PC-3 (cell line): ENCODE measurements around the gene TNNC2. TPM values are rescaled to one million over a fixed set of nuclear protein-coding genes. Genes with fewer than 3 reads are reported as not detected.
"Not testable (repeated sequence)": the region's sequence is repeated elsewhere in the genome, so short reads cannot be mapped to it uniquely, and the experiment has no call there.

Experiments used
- ATAC-seq: fragments of 200-7000 bp; cut with Tn5 transposase; 2 replicates; pipeline ENCODE4 v1.9.1; 2020; ENCODE audit warnings: mild to moderate bottlenecking, moderate library complexity
- Bru-seq: library from RNA; stranded (reverse); fragments of 400-500 nt; gene quantifications from one replicate; lab custom pipeline; 2021; lab: Mats Ljungman, UMichigan
- BruChase-seq, 2 experiments: library from RNA; stranded (reverse); fragments of 400-500 nt; gene quantifications; one replicate each; lab custom pipeline; 2021; lab: Mats Ljungman, UMichigan
- BruUV-seq: library from RNA; stranded (reverse); fragments of 400-500 nt; replicated peaks from 2 replicates; lab custom pipeline; 2021; lab: Mats Ljungman, UMichigan
- CTCF ChIA-PET: fragments of 300-600 bp; sonication (Branson Sonifier 250); formaldehyde crosslinking; loops from one replicate; lab custom pipeline; 2022; ENCODE audit warnings: antibody characterized with exemption; lab: Charles Lee
- POLR2A ChIA-PET: fragments of 300-600 bp; sonication (Branson Sonifier 250); formaldehyde crosslinking; loops from one replicate; lab custom pipeline; 2022; ENCODE audit warnings: antibody characterized with exemption; ENCODE audit not compliant: unreplicated experiment; lab: Charles Lee
- DNase-seq: peaks from one replicate; pipeline ENCODE4 v3.0.0-alpha.2; 2015
- H2AFZ ChIP-seq: fragments of 300-600 bp; sonication (generic); 2 replicates; pipeline ENCODE4 v1.6.0; 2016; ENCODE audit warnings: antibody characterized with exemption, low read length
- H3F3A ChIP-seq: fragments of 300-600 bp; sonication (generic); one replicate; pipeline ENCODE4 v1.6.0; 2017; ENCODE audit warnings: antibody characterized with exemption, low read length, control low read depth, mild to moderate bottlenecking; ENCODE audit not compliant: unreplicated experiment
- H3K27ac ChIP-seq: fragments of 300-600 bp; sonication (generic); 2 replicates; pipeline ENCODE4 v1.5.1; 2016; ENCODE audit warnings: mild to moderate bottlenecking, low read length
- H3K27me3 ChIP-seq: fragments of 300-600 bp; sonication (generic); 2 replicates; pipeline ENCODE4 v1.6.1; 2016; ENCODE audit warnings: low read length, mixed read lengths
- H3K36me3 ChIP-seq: fragments of 300-600 bp; sonication (generic); 2 replicates; pipeline ENCODE4 v1.6.1; 2016; ENCODE audit warnings: low read depth, mixed run types, low read length, mixed read lengths
- H3K4me1 ChIP-seq: fragments of 300-600 bp; sonication (generic); 2 replicates; pipeline ENCODE4 v1.5.1; 2016; ENCODE audit warnings: low read length; ENCODE audit not compliant: insufficient read depth
- H3K4me2 ChIP-seq: fragments of 300-600 bp; sonication (generic); 2 replicates; pipeline ENCODE4 v1.6.0; 2016; ENCODE audit warnings: low read length
- H3K4me3 ChIP-seq: fragments of 300-600 bp; sonication (generic); 2 replicates; pipeline ENCODE4 v1.5.1; 2016; ENCODE audit warnings: mild to moderate bottlenecking, low read length, mixed read lengths
- H3K79me2 ChIP-seq: fragments of 300-600 bp; sonication (generic); 2 replicates; pipeline ENCODE4 v1.6.1; 2017; ENCODE audit warnings: low read length, mixed read lengths
- H3K9ac ChIP-seq: fragments of 300-600 bp; sonication (generic); 2 replicates; pipeline ENCODE4 v1.6.0; 2016; ENCODE audit warnings: mild to moderate bottlenecking, low read length
- H3K9me2 ChIP-seq: fragments of 300-600 bp; sonication (generic); replicated peaks from 2 replicates; pipeline ENCODE4 v1.6.1; 2016; ENCODE audit warnings: mixed run types, low read length, mixed read lengths
- H3K9me3 ChIP-seq: fragments of 300-600 bp; sonication (generic); 2 replicates; pipeline ENCODE4 v1.6.1; 2016; ENCODE audit warnings: low read length, mixed read lengths
- H4K20me1 ChIP-seq: fragments of 300-600 bp; sonication (generic); 2 replicates; pipeline ENCODE4 v1.6.1; 2016; ENCODE audit warnings: low read length, mixed read lengths
- CTCF ChIP-seq: fragments of 300-600 bp; sonication (generic); conservative IDR thresholded peaks from 2 replicates; pipeline ENCODE4 v1.5.1; 2017; ENCODE audit warnings: antibody characterized with exemption, low read depth, mild to moderate bottlenecking, low read length
- EZH2 ChIP-seq: fragments of 300-600 bp; sonication (generic); IDR thresholded peaks from one replicate; pipeline ENCODE4 v1.6.1; 2017; ENCODE audit warnings: antibody characterized with exemption, mild to moderate bottlenecking, low read length; ENCODE audit not compliant: unreplicated experiment
- EZH2phosphoT487 ChIP-seq: fragments of 300-600 bp; sonication (generic); IDR thresholded peaks from 2 replicates; pipeline ENCODE4 v1.6.1; 2018; ENCODE audit warnings: mild to moderate bottlenecking, antibody characterized with exemption, low read length, borderline replicate concordance
- intact Hi-C: fragments of 100-400 bp; cut with micrococcal nuclease; formaldehyde crosslinking; loops from 2 replicates; pipeline ENCODE4 v1.9.0; 2023
- long read RNA-seq: library from polyadenylated mRNA; unstranded; transcript quantifications from one replicate; pipeline ENCODE4 v2.0.0, GENCODE V29; 2021; ENCODE audit not compliant: unreplicated experiment
- total RNA-seq: library from RNA; depleted of rRNA; stranded (reverse); fragments of >200 nt; gene quantifications from 2 replicates; pipeline ENCODE4 v1.2.3, GENCODE V29; 2014; rRNA removed

TNNC2 gene
- not detected in 2 replicates for total RNA-seq
- Bru-seq, nascent RNA, result percentile 37 among the genes with signal in this experiment
- BruChase-seq, experiment 1, labeled RNA remaining after a 6-hour chase, result percentile 50 among the genes with signal in this experiment
- BruChase-seq, experiment 2, labeled RNA remaining after a 2-hour chase, result percentile 51 among the genes with signal in this experiment
- long read RNA-seq, partial matches to known transcripts, result 1 of 1 reads
- long read RNA-seq, other reads (novel, unspliced or antisense), result 0 of 1 reads

- Histone ChIP-seq H3K4me1 (peaks cover 9% of the 10 kb centered on the region; the same call in 1 of the 2 replicates), H3K27me3 (no peaks in the 10 kb centered on the region), H3F3A (no peaks in the 10 kb centered on the region), H4K20me1 (no peaks in the 10 kb centered on the region), H3K9me2 (no peaks in the 10 kb centered on the region), H2AFZ (no peak within 1 kb of the TSS), H3K9me3 (no peaks in the 10 kb centered on the region), H3K4me3 (no peak within 1 kb of the TSS), H3K36me3 (no peaks in the 10 kb centered on the region), H3K9ac (no peak within 1 kb of the TSS), H3K27ac (no peak within 1 kb of the TSS), H3K79me2 (no peaks in the 10 kb centered on the region), H3K4me2 (no peak within 1 kb of the TSS)
- intact Hi-C loops, result no loop called here
- no TSS peak for BruUV-seq
- POLR2A ChIA-PET, result no interaction called here
- CTCF ChIA-PET, result no interaction called here
- ATAC-seq (no peak), DNase-seq (no peak)
- TF ChIP-seq EZH2 (no peak), CTCF (no peak), EZH2phosphoT487 (no peak)
Observed at GRCh38 chr20:45827030-45827652, at the start of gene TNNC2. Gene TNNC2, minus strand, starts transcription at chr20:45827312. Its CDS starts 64 bp downstream, at chr20:45827248.

- H3K27ac ChIP-seq, result no peak overlapping the region
- intact Hi-C loops, result no loop called here
- ChIA-PET POLR2A (no interaction called here), CTCF (no interaction called here)
- H2AFZ ChIP-seq, result no peak overlapping the region
- no peaks in the 10 kb centered on the region for H3K36me3 ChIP-seq
- no peaks in the 10 kb centered on the region for H4K20me1 ChIP-seq
- no peak for TF ChIP-seq EZH2
- TF ChIP-seq CTCF, result no peak
- no peak for TF ChIP-seq EZH2phosphoT487
- no TSS peak for BruUV-seq
- no peak overlapping the region for H3K4me2 ChIP-seq
- no peak overlapping the region for H3K9ac ChIP-seq
- ATAC-seq (no peak), DNase-seq (no peak)
- H3K4me3 ChIP-seq, result no peak overlapping the region
- no peaks in the 10 kb centered on the region for H3K27me3 ChIP-seq
- no peaks in the 10 kb centered on the region for H3K79me2 ChIP-seq
- no peaks in the 10 kb centered on the region for H3K9me2 ChIP-seq
- H3F3A ChIP-seq, result no peaks in the 10 kb centered on the region
- no peaks in the 10 kb centered on the region for H3K9me3 ChIP-seq
- peaks cover 22% of the 10 kb centered on the region for H3K4me1 ChIP-seq
Observed at GRCh38 chr20:45874576-45874975, 47.5 kb upstream of the TNNC2 start.

DNA sequence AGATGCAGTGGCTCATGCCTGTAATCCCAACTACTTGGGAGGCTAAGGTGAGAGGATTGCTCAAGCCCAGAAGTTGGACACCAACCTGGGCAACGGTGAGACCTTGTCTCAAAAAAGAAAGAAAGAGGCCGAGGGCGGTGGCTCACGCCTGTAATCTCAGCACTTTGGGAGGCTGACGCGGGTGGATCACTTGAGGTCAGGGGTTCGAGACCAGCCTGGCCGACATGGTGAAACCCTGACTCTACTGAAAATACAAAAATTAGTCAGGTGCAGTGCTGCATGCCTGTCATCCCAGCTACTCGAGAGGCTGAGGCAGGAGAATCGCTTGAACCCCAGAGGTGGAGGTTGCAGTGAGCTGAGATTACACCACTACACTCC, 47.0 kb upstream of the TNNC2 start:
- peak overlapping the region; percentile 83; the same call in 1 of the 2 replicates for H3K27ac ChIP-seq
- H3K79me2 ChIP-seq, intact Hi-C loops, H3K9me3 ChIP-seq, H4K20me1 ChIP-seq, H3K36me3 ChIP-seq, H3K4me2 ChIP-seq, H2AFZ ChIP-seq, H3K4me3 ChIP-seq, CTCF ChIA-PET, DNase-seq, H3F3A ChIP-seq, POLR2A ChIA-PET, BruUV-seq, H3K9ac ChIP-seq, ATAC-seq, H3K9me2 ChIP-seq, H3K27me3 ChIP-seq: not testable (repeated sequence)
- H3K4me1 ChIP-seq, result peaks cover 22% of the 10 kb centered on the region
